K562 (cell line): Measurements from ENCODE around the gene CPN2. TPM values are rescaled to one million over a fixed set of nuclear protein-coding genes. Genes with fewer than 3 reads are reported as not detected.

Experiments
- ATAC-seq: fragments of 200-7000 bp; cut with Tn5 transposase; 3 replicates; pipeline ENCODE4 v1.9.1; 2020; ENCODE audit warnings: moderate library complexity
- BruUV-seq: library from RNA; stranded (reverse); fragments of 400-500 nt; replicated peaks from 2 replicates; lab custom pipeline; 2021; lab: Mats Ljungman, UMichigan
- CTCF ChIA-PET: fragments of 300-600 bp; formaldehyde crosslinking; extraction: SDS; loops from one replicate; lab custom pipeline; 2021; ENCODE audit warnings: low intra/inter-chr PET ratio; lab: Yijun Ruan, JAX
- POLR2A ChIA-PET: fragments of 300-600, 350-650 bp; sonication (Branson Sonifier 250); formaldehyde crosslinking; extraction: SDS; loops from one replicate; lab custom pipeline; 2021; ENCODE audit warnings: antibody characterized with exemption, inconsistent platforms; lab: Yijun Ruan, JAX
- DNase-seq, 4 experiments: peaks; one replicate each; pipeline versions ENCODE4 v3.0.0 to v3.0.0-alpha.2; 2011 to 2018; ENCODE audit warnings: low spot score in 3 of 4, mixed read lengths in 3 of 4; ENCODE audit errors: extremely low read depth in 1 of 4
- FAIRE-seq: peaks from 2 replicates; lab custom pipeline; 2011; peaks lifted over from hg19 to GRCh38; lab: Jason Lieb, UNC
- H2AFZ ChIP-seq: 2 replicates; pipeline ENCODE4 v1.6.0; 2011; ENCODE audit warnings: low read depth, low read length, control low read depth, inconsistent platforms
- H3K27ac ChIP-seq: fragments of 200-600 bp; 3 replicates; pipeline ENCODE4 v1.8.0; 2011; ENCODE audit warnings: low read depth, mild to moderate bottlenecking, control low read depth, inconsistent platforms, low read length, moderate library complexity, mixed read lengths; ENCODE audit errors: extremely low read depth
- H3K27me3 ChIP-seq, 2 experiments: fragments of 300-600 bp in 1 of 2; 2 replicates in 1 of 2; 3 replicates in 1 of 2; pipeline versions ENCODE4 v1.6.0 to v1.8.0; 2011; ENCODE audit warnings: inconsistent platforms in 2 of 2, low read length in 2 of 2, mild to moderate bottlenecking in 1 of 2, mixed read lengths in 1 of 2, moderate library complexity in 1 of 2; ENCODE audit not compliant: control insufficient read depth in 2 of 2, insufficient read depth in 2 of 2
- H3K36me3 ChIP-seq: fragments of 300-600 bp; 3 replicates; pipeline ENCODE4 v1.8.0; 2011; ENCODE audit warnings: mild to moderate bottlenecking, low read length, inconsistent platforms; ENCODE audit not compliant: control insufficient read depth, insufficient read depth
- H3K4me1 ChIP-seq, 2 experiments: fragments of 200-600 bp in 1 of 2; replicated peaks in 1 of 2; 2 replicates in 1 of 2; 3 replicates in 1 of 2; pipeline versions ENCODE4 v1.5.1 to v1.8.0; 2011; ENCODE audit warnings: inconsistent platforms in 2 of 2, low read length in 2 of 2, mild to moderate bottlenecking in 1 of 2, mixed read lengths in 1 of 2, moderate library complexity in 1 of 2; ENCODE audit not compliant: control insufficient read depth in 2 of 2, insufficient read depth in 2 of 2
- H3K4me2 ChIP-seq: 2 replicates; pipeline ENCODE4 v1.6.1; 2011; ENCODE audit warnings: low read length, control low read depth, inconsistent platforms, mixed read lengths; ENCODE audit not compliant: insufficient read depth
- H3K4me3 ChIP-seq: fragments of 200-600 bp; sonication (generic), shearing (Covaris generic); 2 replicates; pipeline ENCODE4 v1.5.1; 2016; ENCODE audit warnings: control low read depth, inconsistent platforms
- H3K79me2 ChIP-seq: fragments of 200-600 bp; 3 replicates; pipeline ENCODE4 v1.8.0; 2011; ENCODE audit warnings: low read length, inconsistent platforms; ENCODE audit not compliant: control insufficient read depth, insufficient read depth
- H3K9ac ChIP-seq, 2 experiments: 2 replicates each; pipeline versions ENCODE4 v1.6.0 to v1.6.1; 2011; ENCODE audit warnings: low read depth in 2 of 2, low read length in 2 of 2, control low read depth in 1 of 2, inconsistent platforms in 1 of 2, mild to moderate bottlenecking in 1 of 2, mixed read lengths in 1 of 2; ENCODE audit not compliant: insufficient read depth in 1 of 2
- H3K9me1 ChIP-seq: one replicate; pipeline ENCODE4 v1.6.0; 2011; ENCODE audit warnings: inconsistent platforms, mild to moderate bottlenecking, low read length, moderate library complexity; ENCODE audit not compliant: control insufficient read depth, insufficient read depth
- H3K9me3 ChIP-seq: replicated peaks from 2 replicates; pipeline ENCODE4 v1.5.1; 2011; ENCODE audit warnings: low read depth, low read length, inconsistent platforms; ENCODE audit not compliant: control insufficient read depth, insufficient read depth
- H4K20me1 ChIP-seq: replicated peaks from 2 replicates; pipeline ENCODE4 v1.6.1; 2011; ENCODE audit warnings: low read length, inconsistent platforms, mixed read lengths; ENCODE audit not compliant: control insufficient read depth, insufficient read depth
- CBX1 ChIP-seq: sonication (generic); IDR thresholded peaks from 2 replicates; pipeline ENCODE4 v1.6.1; 2016; ENCODE audit warnings: antibody characterized with exemption, low read depth, mild to moderate bottlenecking
- CCAR2 ChIP-seq: fragments of 200-400 bp; formaldehyde crosslinking; IDR thresholded peaks from 2 replicates; pipeline ENCODE4 v1.6.1; 2017; ENCODE audit warnings: mild to moderate bottlenecking, low read depth, low read length
- DNMT1 ChIP-seq: fragments of 450-650 bp; IDR thresholded peaks from 2 replicates; pipeline ENCODE4 v1.6.1; 2016; ENCODE audit warnings: antibody characterized with exemption, mild to moderate bottlenecking
- E2F3 ChIP-seq: fragments of 250-450 bp; sonication (Bioruptor Pico); IDR thresholded peaks from 2 replicates; pipeline ENCODE4 v1.4.0; 2020; ENCODE audit warnings: mild to moderate bottlenecking
- FUS ChIP-seq: fragments of 200-400 bp; formaldehyde crosslinking; optimal IDR thresholded peaks from 2 replicates; pipeline ENCODE3; 2017; ENCODE audit warnings: low read depth, low read length
- MCM5 ChIP-seq: fragments of 450-650 bp; IDR thresholded peaks from 2 replicates; pipeline ENCODE4 v1.6.1; 2016; ENCODE audit warnings: low read depth
- NR2C1 ChIP-seq, 2 experiments: fragments of 450-650 bp; IDR thresholded peaks; 2 replicates each; pipeline ENCODE4 v1.6.1; 2017; ENCODE audit warnings: mild to moderate bottlenecking in 2 of 2, antibody characterized with exemption in 1 of 2, inconsistent platforms in 1 of 2, missing compliant biosample characterization in 1 of 2, missing genetic modification characterization in 1 of 2
- PCBP1 ChIP-seq: fragments of 200-400 bp; formaldehyde crosslinking; IDR thresholded peaks from 2 replicates; pipeline ENCODE4 v1.6.1; 2018; ENCODE audit warnings: mild to moderate bottlenecking, low read depth, low read length; ENCODE audit not compliant: poor library complexity, severe bottlenecking
- PHF21A ChIP-seq: fragments of 450-650 bp; IDR thresholded peaks from 2 replicates; pipeline ENCODE4 v1.6.1; 2017; ENCODE audit warnings: low read depth, borderline replicate concordance
- SNRNP70 ChIP-seq: fragments of 200-400 bp; formaldehyde crosslinking; optimal IDR thresholded peaks from 2 replicates; pipeline ENCODE3; 2017; ENCODE audit warnings: low read depth, low read length
- TEAD1 ChIP-seq, 2 experiments: fragments of 450-650 bp in 1 of 2; sonication (generic) in 1 of 2; formaldehyde crosslinking; IDR thresholded peaks; 2 replicates each; pipeline versions ENCODE4 v1.4.0 to v1.8.0; 2020 to 2022; ENCODE audit warnings: mild to moderate bottlenecking in 2 of 2, missing genetic modification reagents in 1 of 2
- ZNF133 ChIP-seq: fragments of 250-450 bp; sonication (Bioruptor Pico); IDR thresholded peaks from 2 replicates; pipeline ENCODE4 v1.4.0; 2020; ENCODE audit warnings: mild to moderate bottlenecking
- ZNF695 ChIP-seq: fragments of 450-650 bp; formaldehyde crosslinking; IDR thresholded peaks from 2 replicates; pipeline ENCODE4 v1.4.0; 2020; ENCODE audit warnings: mild to moderate bottlenecking, moderate library complexity
- WGBS: fragments of 100-300 bp; shearing (Covaris generic); methylation state at CpG from one replicate; pipeline ENCODE4 v1.1.6; 2016; ENCODE audit warnings: low coverage, mixed read lengths; ENCODE audit not compliant: insufficient coverage; ENCODE audit errors: missing lambda C conversion rate; 5-methylcytosine and 5-hydroxymethylcytosine counted together
- in situ Hi-C: fragments of 300-500 bp; cut with MboI; formaldehyde crosslinking; loops from 4 replicates; pipeline ENCODE4 v1.15.0; 2018; ENCODE audit warnings: inconsistent platforms, mixed read lengths
- intact Hi-C: fragments of 100-400 bp; cut with micrococcal nuclease; formaldehyde crosslinking; loops from 2 replicates; pipeline ENCODE4 v1.14.2; 2022
- polyA plus RNA-seq, 8 experiments: library from polyadenylated mRNA; depleted of rRNA in 4 of 8; stranded (reverse) in 5 of 8; unstranded in 3 of 8; fragments of >200 nt; fragmentation: Nextera tagmentation in 2 of 8; fragmentation: Illumina TruSeq in 1 of 8; extraction: Ambion mirVana in 2 of 8; extraction: Trizol in 1 of 8; gene quantifications; 2 replicates each; pipeline versions ENCODE4 v1.2.1 to v1.2.3, GENCODE V29; 2011 to 2014; ENCODE audit warnings: inconsistent platforms in 1 of 8, missing spikeins in 1 of 8
- total RNA-seq, 7 experiments: library from RNA; depleted of rRNA in 6 of 7; stranded (reverse); fragments of >200 nt in 6 of 7; fragmentation: Illumina TruSeq in 2 of 7; extraction: Trizol in 2 of 7; gene quantifications; 2 replicates each; pipeline versions ENCODE4 v1.2.1 to v1.2.3, GENCODE V29; 2011 to 2021; ENCODE audit warnings: low replicate concordance in 1 of 7
- TF ChIP-seq, protein P1 (sequence below): fragments of 250-450 bp; sonication (Bioruptor Pico); IDR thresholded peaks from 2 replicates; pipeline ENCODE4 v1.5.0; 2021
- TF ChIP-seq, protein P2 (sequence below): fragments of 450-650 bp; formaldehyde crosslinking; IDR thresholded peaks from 2 replicates; pipeline ENCODE4 v1.4.0; 2022; ENCODE audit warnings: mild to moderate bottlenecking, moderate library complexity
- TF ChIP-seq, protein P3 (sequence below): fragments of 250-450 bp; sonication (Bioruptor Pico); IDR thresholded peaks from 2 replicates; pipeline ENCODE4 v1.8.0; 2021; ENCODE audit warnings: mild to moderate bottlenecking, moderate library complexity
- TF ChIP-seq, protein P4 (sequence below): fragments of 200-400 bp; formaldehyde crosslinking; IDR thresholded peaks from 2 replicates; pipeline ENCODE4 v1.6.1; 2017; ENCODE audit warnings: mild to moderate bottlenecking, low read depth, low read length, moderate library complexity

CPN2 gene
- total and polyA plus RNA-seq, 9 of the 15 experiments (the other 6 are each of a cell fraction or from before 2014, with no cell fraction given) = not detected

DNA sequence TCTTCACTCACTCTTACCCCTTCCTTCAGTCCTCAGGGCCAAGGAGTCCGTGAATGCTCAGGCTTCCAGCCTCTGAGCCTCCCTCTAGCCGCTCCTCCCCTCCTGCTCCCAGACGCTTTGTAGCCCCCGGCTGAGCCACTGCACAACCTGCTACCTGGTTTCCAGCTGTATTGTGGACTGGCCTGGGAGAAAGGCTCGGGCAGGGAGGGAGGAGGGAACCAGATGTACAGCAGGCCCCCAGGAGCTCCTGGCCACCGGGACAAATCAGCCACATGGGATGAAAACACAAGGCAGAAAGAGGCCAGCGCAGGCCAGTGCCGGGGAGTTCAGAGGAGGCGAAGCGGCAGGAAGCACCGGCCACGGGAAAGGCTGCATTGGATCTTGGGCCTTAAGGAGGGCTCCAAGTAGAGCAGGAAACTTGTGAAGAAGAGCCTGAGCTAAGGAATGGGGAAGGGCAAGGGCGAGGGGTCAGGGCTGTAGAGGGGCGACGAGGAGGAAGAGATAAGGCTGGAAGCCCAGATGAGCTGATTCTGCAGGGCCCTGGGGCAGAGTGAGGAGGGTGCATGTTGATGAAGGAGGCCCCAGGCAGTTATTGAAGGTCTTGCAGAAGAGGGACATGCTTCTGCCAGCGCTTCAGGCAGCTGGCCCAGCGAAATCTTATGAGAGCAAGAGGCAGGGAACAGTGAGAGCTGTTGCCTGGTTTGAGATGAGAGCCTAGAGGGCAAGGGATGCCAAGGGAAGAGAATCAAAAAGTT is 14.3 kb downstream of the CPN2 start:
- POLR2A ChIA-PET = interaction anchor here (0.6 to 0.8 kb wide), 2 partner anchors 18 to 241 kb away, joined by 3 read pairs; no protein-coding TSS in a partner anchor
- 30% methylated on average over 17 of the region's 17 CpGs for WGBS
- TF ChIP-seq SNRNP70 = no peak
- TF ChIP-seq, protein P1, sequence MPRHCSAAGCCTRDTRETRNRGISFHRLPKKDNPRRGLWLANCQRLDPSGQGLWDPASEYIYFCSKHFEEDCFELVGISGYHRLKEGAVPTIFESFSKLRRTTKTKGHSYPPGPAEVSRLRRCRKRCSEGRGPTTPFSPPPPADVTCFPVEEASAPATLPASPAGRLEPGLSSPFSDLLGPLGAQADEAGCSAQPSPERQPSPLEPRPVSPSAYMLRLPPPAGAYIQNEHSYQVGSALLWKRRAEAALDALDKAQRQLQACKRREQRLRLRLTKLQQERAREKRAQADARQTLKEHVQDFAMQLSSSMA = no peak
- TF ChIP-seq CBX1 = no peak
- TF ChIP-seq TEAD1 (CRISPR knock-in tag; IDR thresholded peaks at IDR 0.05) = no peak
- no peak for TF ChIP-seq FUS
- TF ChIP-seq, protein P2, sequence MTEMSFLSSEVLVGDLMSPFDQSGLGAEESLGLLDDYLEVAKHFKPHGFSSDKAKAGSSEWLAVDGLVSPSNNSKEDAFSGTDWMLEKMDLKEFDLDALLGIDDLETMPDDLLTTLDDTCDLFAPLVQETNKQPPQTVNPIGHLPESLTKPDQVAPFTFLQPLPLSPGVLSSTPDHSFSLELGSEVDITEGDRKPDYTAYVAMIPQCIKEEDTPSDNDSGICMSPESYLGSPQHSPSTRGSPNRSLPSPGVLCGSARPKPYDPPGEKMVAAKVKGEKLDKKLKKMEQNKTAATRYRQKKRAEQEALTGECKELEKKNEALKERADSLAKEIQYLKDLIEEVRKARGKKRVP = no peak
- TF ChIP-seq PHF21A = no peak
- TF ChIP-seq NR2C1 (IDR thresholded peaks at IDR 0.05) = no peak
- TF ChIP-seq NR2C1 (tag; IDR thresholded peaks at IDR 0.05) = no peak
- TF ChIP-seq E2F3 (CRISPR knock-in tag) = no peak
- TF ChIP-seq, protein P3, sequence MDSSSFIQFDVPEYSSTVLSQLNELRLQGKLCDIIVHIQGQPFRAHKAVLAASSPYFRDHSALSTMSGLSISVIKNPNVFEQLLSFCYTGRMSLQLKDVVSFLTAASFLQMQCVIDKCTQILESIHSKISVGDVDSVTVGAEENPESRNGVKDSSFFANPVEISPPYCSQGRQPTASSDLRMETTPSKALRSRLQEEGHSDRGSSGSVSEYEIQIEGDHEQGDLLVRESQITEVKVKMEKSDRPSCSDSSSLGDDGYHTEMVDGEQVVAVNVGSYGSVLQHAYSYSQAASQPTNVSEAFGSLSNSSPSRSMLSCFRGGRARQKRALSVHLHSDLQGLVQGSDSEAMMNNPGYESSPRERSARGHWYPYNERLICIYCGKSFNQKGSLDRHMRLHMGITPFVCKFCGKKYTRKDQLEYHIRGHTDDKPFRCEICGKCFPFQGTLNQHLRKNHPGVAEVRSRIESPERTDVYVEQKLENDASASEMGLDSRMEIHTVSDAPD = no peak
- no peak for TF ChIP-seq MCM5
- TF ChIP-seq, protein P4, sequence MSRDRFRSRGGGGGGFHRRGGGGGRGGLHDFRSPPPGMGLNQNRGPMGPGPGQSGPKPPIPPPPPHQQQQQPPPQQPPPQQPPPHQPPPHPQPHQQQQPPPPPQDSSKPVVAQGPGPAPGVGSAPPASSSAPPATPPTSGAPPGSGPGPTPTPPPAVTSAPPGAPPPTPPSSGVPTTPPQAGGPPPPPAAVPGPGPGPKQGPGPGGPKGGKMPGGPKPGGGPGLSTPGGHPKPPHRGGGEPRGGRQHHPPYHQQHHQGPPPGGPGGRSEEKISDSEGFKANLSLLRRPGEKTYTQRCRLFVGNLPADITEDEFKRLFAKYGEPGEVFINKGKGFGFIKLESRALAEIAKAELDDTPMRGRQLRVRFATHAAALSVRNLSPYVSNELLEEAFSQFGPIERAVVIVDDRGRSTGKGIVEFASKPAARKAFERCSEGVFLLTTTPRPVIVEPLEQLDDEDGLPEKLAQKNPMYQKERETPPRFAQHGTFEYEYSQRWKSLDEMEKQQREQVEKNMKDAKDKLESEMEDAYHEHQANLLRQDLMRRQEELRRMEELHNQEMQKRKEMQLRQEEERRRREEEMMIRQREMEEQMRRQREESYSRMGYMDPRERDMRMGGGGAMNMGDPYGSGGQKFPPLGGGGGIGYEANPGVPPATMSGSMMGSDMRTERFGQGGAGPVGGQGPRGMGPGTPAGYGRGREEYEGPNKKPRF = no peak
- no peak for TF ChIP-seq ZNF695
- no peak for TF ChIP-seq CCAR2
- TF ChIP-seq PCBP1 = no peak
- TF ChIP-seq ZNF133 (CRISPR knock-in tag) = no peak
- TF ChIP-seq DNMT1 = no peak

More for the DNA sequence above, 14.3 kb downstream of the CPN2 start:
- BruUV-seq = no TSS peak
- CTCF ChIA-PET = interaction anchor here (0.6 to 0.7 kb wide), 2 partner anchors 253 to 345 kb away, joined by 3 read pairs; no protein-coding TSS in a partner anchor
- Histone ChIP-seq H3K4me2 (no peak overlapping the region), H2AFZ (no peak overlapping the region), H4K20me1 (no peaks in the 10 kb centered on the region; the same call in 1 of the 2 replicates), H3K9ac (peak overlapping the region in 1 of 2 experiments; percentile 46; a peak in 1 of 4 replicates), H3K9me3 (no peaks in the 10 kb centered on the region), H3K79me2 (no peaks in the 10 kb centered on the region), H3K9me1 (no peaks in the 10 kb centered on the region), H3K4me3 (no peak overlapping the region), H3K36me3 (no peaks in the 10 kb centered on the region), H3K4me1 (peaks cover 3 to 25% of the 10 kb centered on the region in 2 experiments; a peak in 4 of 5 replicates), H3K27ac (no peak overlapping the region), H3K27me3 (peaks cover 31 to 70% of the 10 kb centered on the region in 2 experiments)
- in situ Hi-C loops (loop anchor here (5.0 to 25.0 kb wide), 3 partner anchors 66 to 1874 kb away; no protein-coding TSS in a partner anchor), intact Hi-C loops (loop anchor here (10.0 kb wide), 2 partner anchors 768 to 928 kb away; no protein-coding TSS in a partner anchor)
- ATAC-seq = no peak
- no peak for DNase-seq
- no peak for FAIRE-seq
